ENCODE results near the gene ATG16L2.
"Not testable (repeated sequence)": the region's sequence is repeated elsewhere in the genome, so short reads cannot be mapped to it uniquely, and the experiment has no call there.

The ATG16L2 gene

GRCh38 chr11:72851726-72852125, 37.5 kb downstream of the ATG16L2 start:
- DNase-seq = no peak

GRCh38 chr11:72856065-72856464, 41.9 kb downstream of the ATG16L2 start:
- no peak for DNase-seq

- DNase-seq = no peak
These were observed 42.5 kb downstream of the ATG16L2 start for GRCh38 chr11:72856551-72857345.

DNA sequence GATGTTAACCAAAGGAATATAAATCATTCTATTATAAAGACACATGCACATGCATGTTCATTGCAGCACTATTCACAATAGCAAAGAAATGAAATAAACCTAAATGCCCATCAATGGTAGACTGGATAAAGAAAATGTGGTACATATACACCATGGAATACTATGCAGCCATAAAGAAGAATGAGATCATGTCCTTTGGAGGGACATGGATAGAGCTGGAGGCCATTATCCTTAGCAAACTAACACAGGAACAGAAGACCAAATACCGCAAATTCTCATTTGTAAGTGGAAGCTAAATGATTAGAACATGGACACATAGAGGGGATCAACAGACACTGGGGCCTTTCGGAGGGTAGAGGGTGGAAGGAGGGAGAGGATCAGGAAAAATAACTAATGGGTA, 44.1 kb downstream of the ATG16L2 start:
- not testable (repeated sequence) for DNase-seq

DNA sequence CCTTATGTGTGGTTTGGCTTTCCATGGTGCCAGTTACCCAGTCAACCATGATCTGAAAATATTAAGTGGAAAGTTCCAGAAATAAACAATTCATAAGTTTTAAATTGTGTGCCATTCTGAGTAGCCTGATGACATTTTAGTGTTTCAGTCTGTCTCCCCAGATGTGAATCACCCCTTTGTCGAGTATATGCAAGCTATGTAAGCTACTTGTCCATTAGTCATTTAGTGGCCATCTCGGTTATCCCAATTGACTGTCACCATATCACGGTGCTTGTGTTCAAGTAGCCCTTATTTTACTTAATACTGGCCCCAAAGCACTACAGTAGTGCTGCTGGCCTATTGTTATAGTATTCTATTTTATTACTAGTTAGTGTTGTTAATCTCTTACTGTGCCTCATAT, 44.9 kb downstream of the ATG16L2 start:
- DNase-seq = no peak

DNA sequence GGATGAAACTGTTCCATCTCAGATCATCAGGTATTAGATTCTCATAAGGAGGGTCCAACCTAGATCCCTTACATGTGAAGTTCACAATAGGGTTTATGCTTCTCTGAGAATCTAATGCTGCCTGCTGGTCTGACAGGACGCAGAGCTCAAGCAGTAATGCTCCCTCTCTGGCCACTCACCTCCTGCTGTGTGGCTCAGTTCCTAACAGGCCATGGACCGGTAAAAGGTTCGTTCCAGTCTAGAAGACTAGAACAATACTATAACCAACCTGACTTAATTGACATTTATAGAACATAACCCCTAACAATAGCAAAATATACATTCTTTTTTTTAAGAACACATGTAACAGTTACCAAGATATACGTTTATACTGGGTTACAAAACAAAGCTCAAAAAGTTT, 45.8 kb downstream of the ATG16L2 start:
- DNase-seq = no peak

GRCh38 chr11:72860592-72860991, 46.4 kb downstream of the ATG16L2 start:
- DNase-seq = no peak

DNA sequence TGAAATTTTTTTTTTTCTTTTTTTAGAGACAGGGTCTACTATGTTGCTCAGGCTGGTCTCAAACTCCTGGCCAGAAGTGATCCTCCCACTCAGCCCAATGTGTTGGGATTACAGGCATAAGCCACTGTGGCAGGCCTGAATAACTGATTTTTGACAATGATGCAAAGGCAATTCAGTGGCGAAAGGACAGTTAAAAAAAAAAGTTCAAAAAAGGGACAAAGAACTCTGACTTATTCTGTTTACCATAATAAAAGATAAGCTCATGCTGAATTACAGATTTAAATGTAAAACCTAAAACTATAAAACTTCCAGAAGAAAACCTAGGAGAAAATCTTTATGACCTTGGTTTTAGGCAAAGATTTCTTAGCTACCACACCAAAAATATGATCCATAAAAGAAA, 48.9 kb downstream of the ATG16L2 start:
- DNase-seq = no peak

- no peak for DNase-seq
These were observed 49.7 kb downstream of the ATG16L2 start for GRCh38 chr11:72863916-72864315.

DNA sequence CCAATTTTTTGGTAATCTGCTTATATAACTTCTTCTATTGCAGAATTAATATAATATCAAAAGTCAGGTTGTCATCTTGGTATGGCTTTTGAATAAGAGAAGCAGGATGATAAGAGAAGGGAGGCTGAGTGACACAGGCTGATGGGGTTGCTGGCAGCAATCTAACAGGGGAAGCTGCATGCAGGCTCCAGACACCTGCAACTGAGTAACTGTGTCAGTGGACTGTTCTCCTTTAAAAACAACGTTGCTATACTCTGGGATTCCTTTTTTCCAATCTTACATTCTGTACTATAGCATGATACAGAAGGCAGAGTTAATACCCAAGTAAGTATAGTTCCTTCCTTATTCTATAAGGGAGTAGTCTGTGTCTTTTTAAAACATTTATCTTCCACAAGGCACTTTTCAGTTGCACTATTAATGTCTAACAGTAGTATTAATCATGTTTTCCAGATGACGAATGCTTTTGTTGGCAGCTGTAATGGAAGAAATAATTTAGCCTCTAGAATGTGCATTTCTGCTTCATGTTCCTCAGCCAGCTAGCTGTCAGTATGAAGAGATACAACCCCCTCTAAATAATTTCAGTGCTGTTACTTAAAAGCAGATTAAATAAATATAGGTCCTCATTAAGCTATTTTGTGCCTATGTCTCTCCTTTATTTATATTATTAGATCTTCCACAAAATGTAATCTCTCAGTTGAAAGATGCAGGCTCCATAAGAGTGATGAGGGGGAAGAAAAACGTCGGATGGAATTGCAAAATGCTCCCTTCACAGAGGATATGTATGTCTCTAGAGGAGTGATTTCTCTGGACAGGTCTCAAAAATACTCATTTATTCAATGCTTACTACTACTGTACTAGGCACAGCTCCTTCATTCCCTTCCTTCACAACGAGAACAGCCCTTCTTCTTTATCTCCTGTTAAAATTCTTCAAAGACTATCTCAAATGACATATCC, 50.8 kb downstream of the ATG16L2 start:
- no peak for DNase-seq

GRCh38 chr11:72867970-72868369, 53.8 kb downstream of the ATG16L2 start:
- no peak for DNase-seq

- no peak for DNase-seq
These were observed 55.6 kb downstream of the ATG16L2 start for GRCh38 chr11:72869831-72870230.

GRCh38 chr11:72871119-72871518, 56.9 kb downstream of the ATG16L2 start:
- no peak for DNase-seq

- DNase-seq = no peak
These were observed 57.8 kb downstream of the ATG16L2 start for GRCh38 chr11:72872012-72872411.

DNA sequence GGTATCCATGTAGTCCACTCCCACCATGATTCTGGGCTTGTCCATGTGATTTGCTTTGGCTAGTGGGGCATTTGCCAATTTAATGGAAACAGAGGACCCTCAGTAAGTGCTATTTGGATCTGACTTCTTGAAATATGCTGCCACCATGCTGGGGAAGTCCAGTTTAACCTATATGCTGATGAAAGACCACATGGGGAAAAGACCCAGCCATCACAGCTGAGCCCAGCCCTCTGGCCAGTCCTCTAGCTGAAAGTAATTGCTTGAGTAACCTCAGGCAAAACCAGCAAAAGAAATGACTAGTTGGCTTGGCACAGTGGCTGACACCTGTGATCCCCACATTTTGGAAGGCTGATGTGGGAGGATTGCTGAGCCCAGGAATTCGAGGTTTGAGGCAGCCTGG, 61.5 kb downstream of the ATG16L2 start:
- no peak for DNase-seq

DNA sequence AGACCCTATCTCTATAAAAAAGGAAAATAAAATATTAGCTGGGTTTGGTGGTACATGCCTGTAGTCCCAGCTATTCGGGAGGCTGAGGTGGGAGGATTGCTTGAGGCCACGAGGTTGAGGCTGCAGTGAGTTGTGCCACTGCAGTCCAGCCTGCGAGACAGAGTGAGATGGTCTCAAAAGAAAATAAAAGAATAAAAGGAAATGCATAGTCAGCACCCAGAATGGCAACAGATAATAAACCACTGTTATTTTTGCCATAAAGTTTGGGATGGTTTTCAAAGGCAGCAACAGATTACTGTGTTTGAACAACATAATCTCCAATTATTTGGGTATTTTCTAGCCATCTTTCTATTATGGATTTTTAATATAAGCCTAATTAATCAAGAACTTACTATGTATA, 61.9 kb downstream of the ATG16L2 start:
- no peak for DNase-seq

Data from T-helper 9 cell (primary cell).